OCI-LY1 (cell line): ENCODE data around the gene ROR1.

ENCODE experiments used
- H2AFZ ChIP-seq: fragments of 200-600 bp; sonication (generic), shearing (Covaris generic); 2 replicates; pipeline ENCODE4 v1.6.0; 2014; ENCODE audit warnings: antibody characterized with exemption, mild to moderate bottlenecking, low read length
- H3F3A ChIP-seq: fragments of 200-600 bp; sonication (generic), shearing (Covaris generic); 2 replicates; pipeline ENCODE4 v1.6.0; 2014; ENCODE audit warnings: mild to moderate bottlenecking, antibody characterized with exemption, low read length, moderate library complexity; ENCODE audit not compliant: insufficient read depth
- H3K27ac ChIP-seq: fragments of 200-600 bp; sonication (generic); 2 replicates; pipeline ENCODE4 v1.5.1; 2014; ENCODE audit warnings: low read length, mixed run types, mild to moderate bottlenecking, low read depth; ENCODE audit not compliant: poor library complexity, severe bottlenecking
- H3K27me3 ChIP-seq: fragments of 200-600 bp; sonication (generic); 2 replicates; pipeline ENCODE4 v1.6.0; 2014; ENCODE audit warnings: antibody characterized with exemption, mild to moderate bottlenecking, low read length, moderate library complexity; ENCODE audit not compliant: insufficient read depth
- H3K36me3 ChIP-seq: fragments of 200-600 bp; sonication (generic); 2 replicates; pipeline ENCODE4 v1.6.1; 2014; ENCODE audit warnings: mild to moderate bottlenecking, antibody characterized with exemption, low read length, moderate library complexity, mixed read lengths; ENCODE audit not compliant: insufficient read depth
- H3K4me1 ChIP-seq: fragments of 200-600 bp; sonication (generic); 2 replicates; pipeline ENCODE4 v1.5.1; 2014; ENCODE audit warnings: mild to moderate bottlenecking, low read length, moderate library complexity; ENCODE audit not compliant: insufficient read depth, severe bottlenecking
- H3K4me2 ChIP-seq: fragments of 200-600 bp; sonication (generic), shearing (Covaris generic); 2 replicates; pipeline ENCODE4 v1.6.1; 2014; ENCODE audit warnings: low read length
- H3K4me3 ChIP-seq: fragments of 200-600 bp; sonication (generic); 2 replicates; pipeline ENCODE4 v1.5.1; 2014; ENCODE audit warnings: low read length, low read depth, mild to moderate bottlenecking, mixed read lengths; ENCODE audit not compliant: poor library complexity, severe bottlenecking
- H3K79me2 ChIP-seq: fragments of 200-600 bp; shearing (Covaris generic); 2 replicates; pipeline ENCODE4 v1.6.1; 2016; ENCODE audit warnings: mixed run types, low read length, mixed read lengths; ENCODE audit not compliant: insufficient read depth
- H3K9ac ChIP-seq: fragments of 200-600 bp; sonication (generic), shearing (Covaris generic); 2 replicates; pipeline ENCODE4 v1.6.1; 2014; ENCODE audit warnings: mild to moderate bottlenecking, low read length, mixed read lengths
- H3K9me2 ChIP-seq: fragments of 200-600 bp; sonication (generic), shearing (Covaris generic); 2 replicates; pipeline ENCODE4 v1.6.1; 2014; ENCODE audit warnings: low read depth, mild to moderate bottlenecking, low read length, mixed read lengths
- H3K9me3 ChIP-seq: fragments of 200-600 bp; shearing (Covaris generic); 2 replicates; pipeline ENCODE4 v1.6.1; 2014; ENCODE audit warnings: low read length, mixed read lengths
- H4K20me1 ChIP-seq: fragments of 200-600 bp; sonication (generic), shearing (Covaris generic); 2 replicates; pipeline ENCODE4 v1.6.0; 2016; ENCODE audit warnings: mild to moderate bottlenecking, low read length; ENCODE audit not compliant: insufficient read depth
- EZH2 ChIP-seq: fragments of 200-600 bp; sonication (generic), shearing (Covaris generic); IDR thresholded peaks from 2 replicates; pipeline ENCODE4 v1.8.0; 2017; ENCODE audit warnings: borderline replicate concordance, mixed run types, mild to moderate bottlenecking, antibody characterized with exemption, low read length, moderate library complexity, mixed read lengths
- TF ChIP-seq, protein P1 (sequence below): fragments of 200-600 bp; sonication (generic), shearing (Covaris generic); IDR thresholded peaks from 2 replicates; pipeline ENCODE4 v1.5.1; 2017; ENCODE audit warnings: mild to moderate bottlenecking, antibody characterized with exemption, low read length, moderate library complexity, mixed read lengths

ROR1 gene

GRCh38 chr1:63793741-63794240, 20.0 kb downstream of the ROR1 start:
- no peak overlapping the region for H3K9ac ChIP-seq

GRCh38 chr1:63794354-63794753, 20.5 kb downstream of the ROR1 start:
- Histone ChIP-seq H4K20me1 (no peaks in the 10 kb centered on the region), H3K27ac (no peak overlapping the region), H3K79me2 (no peaks in the 10 kb centered on the region), H3K4me3 (no peak overlapping the region), H3K4me1 (no peaks in the 10 kb centered on the region), H3K9me3 (no peaks in the 10 kb centered on the region), H3K27me3 (no peaks in the 10 kb centered on the region), H3F3A (no peaks in the 10 kb centered on the region), H3K36me3 (no peaks in the 10 kb centered on the region), H3K9me2 (no peaks in the 10 kb centered on the region), H2AFZ (no peak overlapping the region), H3K9ac (no peak overlapping the region), H3K4me2 (no peak overlapping the region)
- no peak for TF ChIP-seq EZH2
- TF ChIP-seq, protein P1, sequence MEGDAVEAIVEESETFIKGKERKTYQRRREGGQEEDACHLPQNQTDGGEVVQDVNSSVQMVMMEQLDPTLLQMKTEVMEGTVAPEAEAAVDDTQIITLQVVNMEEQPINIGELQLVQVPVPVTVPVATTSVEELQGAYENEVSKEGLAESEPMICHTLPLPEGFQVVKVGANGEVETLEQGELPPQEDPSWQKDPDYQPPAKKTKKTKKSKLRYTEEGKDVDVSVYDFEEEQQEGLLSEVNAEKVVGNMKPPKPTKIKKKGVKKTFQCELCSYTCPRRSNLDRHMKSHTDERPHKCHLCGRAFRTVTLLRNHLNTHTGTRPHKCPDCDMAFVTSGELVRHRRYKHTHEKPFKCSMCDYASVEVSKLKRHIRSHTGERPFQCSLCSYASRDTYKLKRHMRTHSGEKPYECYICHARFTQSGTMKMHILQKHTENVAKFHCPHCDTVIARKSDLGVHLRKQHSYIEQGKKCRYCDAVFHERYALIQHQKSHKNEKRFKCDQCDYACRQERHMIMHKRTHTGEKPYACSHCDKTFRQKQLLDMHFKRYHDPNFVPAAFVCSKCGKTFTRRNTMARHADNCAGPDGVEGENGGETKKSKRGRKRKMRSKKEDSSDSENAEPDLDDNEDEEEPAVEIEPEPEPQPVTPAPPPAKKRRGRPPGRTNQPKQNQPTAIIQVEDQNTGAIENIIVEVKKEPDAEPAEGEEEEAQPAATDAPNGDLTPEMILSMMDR: no peak

More at GRCh38 chr1:63793741-63794240, 20.0 kb downstream of the ROR1 start:
- Histone ChIP-seq H2AFZ (no peak overlapping the region), H3K9me3 (no peaks in the 10 kb centered on the region), H3K27me3 (no peaks in the 10 kb centered on the region), H4K20me1 (no peaks in the 10 kb centered on the region), H3K4me1 (no peaks in the 10 kb centered on the region), H3K36me3 (no peaks in the 10 kb centered on the region), H3K4me3 (no peak overlapping the region), H3K4me2 (no peak overlapping the region), H3K79me2 (no peaks in the 10 kb centered on the region), H3K9me2 (no peaks in the 10 kb centered on the region), H3F3A (no peaks in the 10 kb centered on the region), H3K27ac (no peak overlapping the region)
- TF ChIP-seq, protein P1: no peak
- TF ChIP-seq EZH2: no peak

DNA sequence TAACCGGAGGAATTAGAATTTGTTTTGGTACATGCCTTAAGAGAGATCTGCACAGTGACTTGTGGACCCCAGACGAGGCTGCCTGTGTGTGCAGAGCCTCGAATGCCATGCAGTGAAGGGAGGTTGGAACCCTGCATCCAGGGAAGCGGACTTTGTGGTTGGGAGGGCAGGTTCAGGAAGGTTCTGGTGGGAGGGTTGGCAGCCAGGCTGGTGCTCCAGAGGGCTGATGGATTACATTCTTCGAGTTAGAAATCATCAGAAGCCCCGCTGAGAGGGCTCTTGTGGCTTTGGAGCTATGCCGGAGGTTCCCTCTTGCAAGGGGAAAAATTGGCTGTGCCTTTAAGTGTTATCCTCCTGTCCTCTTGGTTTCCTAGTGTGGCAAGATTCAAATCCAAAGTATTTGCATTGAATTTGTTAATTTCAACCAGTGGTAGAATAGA, 21.1 kb downstream of the ROR1 start:
- Histone ChIP-seq H3K4me1 (no peaks in the 10 kb centered on the region), H3F3A (no peaks in the 10 kb centered on the region), H2AFZ (no peak overlapping the region), H3K9ac (no peak overlapping the region), H3K79me2 (no peaks in the 10 kb centered on the region), H3K27ac (no peak overlapping the region), H4K20me1 (no peaks in the 10 kb centered on the region), H3K4me2 (no peak overlapping the region), H3K9me3 (no peaks in the 10 kb centered on the region), H3K36me3 (no peaks in the 10 kb centered on the region), H3K4me3 (no peak overlapping the region), H3K9me2 (no peaks in the 10 kb centered on the region), H3K27me3 (no peaks in the 10 kb centered on the region)
- TF ChIP-seq, protein P1: no peak
